NCI-H2227 (cell line): ENCODE measurements around the gene HJURP.

Experiments
- DNase-seq: peaks from one replicate; lab custom pipeline; 2025; ENCODE audit not compliant: unreplicated experiment; lab: John Stamatoyannopoulos, UW

HJURP gene

GRCh38 chr2:233849607-233850271 is 4.6 kb downstream of the HJURP start:
- no peak for DNase-seq

GRCh38 chr2:233848276-233848675 is 6.1 kb downstream of the HJURP start:
- no peak for DNase-seq

- no peak for DNase-seq
These were observed 7.0 kb downstream of the HJURP start for GRCh38 chr2:233847248-233847898.

- no peak for DNase-seq
These were observed 7.7 kb downstream of the HJURP start for GRCh38 chr2:233846387-233847247.

GRCh38 chr2:233845301-233846060 is 8.9 kb downstream of the HJURP start:
- DNase-seq = no peak

- DNase-seq = no peak
These were observed 9.5 kb downstream of the HJURP start for GRCh38 chr2:233844836-233845235.

- no peak for DNase-seq
These were observed 10.1 kb downstream of the HJURP start for GRCh38 chr2:233844064-233844807.

- DNase-seq = no peak
These were observed 13.2 kb downstream of the HJURP start for GRCh38 chr2:233841183-233841582.

- DNase-seq = no peak
These were observed 13.8 kb downstream of the HJURP start for GRCh38 chr2:233840520-233840919.

- no peak for DNase-seq
These were observed 14.9 kb downstream of the HJURP start for GRCh38 chr2:233839447-233839820.

- no peak for DNase-seq
These were observed 15.4 kb downstream of the HJURP start for GRCh38 chr2:233838726-233839446.

GRCh38 chr2:233838251-233838650 is 16.1 kb downstream of the HJURP start:
- DNase-seq = no peak

- DNase-seq = no peak
These were observed 16.6 kb downstream of the HJURP start for GRCh38 chr2:233837694-233838229.

GRCh38 chr2:233836359-233836758 is 18.0 kb downstream of the HJURP start:
- no peak for DNase-seq

- no peak for DNase-seq
These were observed 18.8 kb downstream of the HJURP start for GRCh38 chr2:233835230-233836186.

- no peak for DNase-seq
These were observed 21.0 kb downstream of the HJURP start for GRCh38 chr2:233833345-233833744.

- peak; percentile 27 for DNase-seq
These were observed 21.4 kb downstream of the HJURP start for GRCh38 chr2:233832869-233833311.

- DNase-seq = no peak
These were observed 21.9 kb downstream of the HJURP start for GRCh38 chr2:233832414-233832813.
